Subcutaneous adipose tissue (tissue), 4 donors: ENCODE data around the gene TCF12. TPM values are rescaled to one million over a fixed set of nuclear protein-coding genes. Genes with fewer than 3 reads are reported as not detected.

ENCODE experiments used
- total RNA-seq, 4 donors: library from RNA; depleted of rRNA; stranded (reverse); fragments of >200 nt; gene quantifications; one replicate each; pipeline ENCODE4 v1.1.0, GENCODE V29; 2016
- TF ChIP-seq, protein P1 (sequence below): fragments of 450-650 bp; IDR thresholded peaks from one replicate; pipeline ENCODE4 v1.5.1; 2016; ENCODE audit warnings: low read depth, mild to moderate bottlenecking, control low read depth, antibody characterized with exemption, moderate library complexity

The TCF12 gene
- total RNA-seq, 4 donors from 2014 or later, result 138 to 171 (median 166) TPM

DNA sequence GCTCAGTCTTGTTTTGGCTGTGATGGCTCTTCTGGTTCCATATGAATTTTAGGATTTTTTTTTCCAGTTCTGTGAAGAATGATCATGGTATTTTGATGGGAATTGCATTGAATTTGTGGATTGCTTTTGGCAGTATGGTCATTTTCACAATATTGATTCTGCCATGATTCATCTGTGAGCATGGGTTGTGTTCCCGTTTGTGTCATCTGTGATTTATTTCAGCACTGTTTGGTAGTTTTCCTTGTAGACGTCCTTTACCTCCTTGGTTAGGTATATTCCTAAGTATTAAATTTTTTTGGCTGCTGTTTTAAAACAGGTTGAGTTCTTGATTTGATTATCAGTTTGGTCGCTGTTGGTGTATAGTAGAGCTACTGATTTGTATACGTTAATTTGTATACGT is 18.5 kb downstream of the TCF12 start:
- TF ChIP-seq, protein P1, sequence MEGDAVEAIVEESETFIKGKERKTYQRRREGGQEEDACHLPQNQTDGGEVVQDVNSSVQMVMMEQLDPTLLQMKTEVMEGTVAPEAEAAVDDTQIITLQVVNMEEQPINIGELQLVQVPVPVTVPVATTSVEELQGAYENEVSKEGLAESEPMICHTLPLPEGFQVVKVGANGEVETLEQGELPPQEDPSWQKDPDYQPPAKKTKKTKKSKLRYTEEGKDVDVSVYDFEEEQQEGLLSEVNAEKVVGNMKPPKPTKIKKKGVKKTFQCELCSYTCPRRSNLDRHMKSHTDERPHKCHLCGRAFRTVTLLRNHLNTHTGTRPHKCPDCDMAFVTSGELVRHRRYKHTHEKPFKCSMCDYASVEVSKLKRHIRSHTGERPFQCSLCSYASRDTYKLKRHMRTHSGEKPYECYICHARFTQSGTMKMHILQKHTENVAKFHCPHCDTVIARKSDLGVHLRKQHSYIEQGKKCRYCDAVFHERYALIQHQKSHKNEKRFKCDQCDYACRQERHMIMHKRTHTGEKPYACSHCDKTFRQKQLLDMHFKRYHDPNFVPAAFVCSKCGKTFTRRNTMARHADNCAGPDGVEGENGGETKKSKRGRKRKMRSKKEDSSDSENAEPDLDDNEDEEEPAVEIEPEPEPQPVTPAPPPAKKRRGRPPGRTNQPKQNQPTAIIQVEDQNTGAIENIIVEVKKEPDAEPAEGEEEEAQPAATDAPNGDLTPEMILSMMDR, result no peak

DNA sequence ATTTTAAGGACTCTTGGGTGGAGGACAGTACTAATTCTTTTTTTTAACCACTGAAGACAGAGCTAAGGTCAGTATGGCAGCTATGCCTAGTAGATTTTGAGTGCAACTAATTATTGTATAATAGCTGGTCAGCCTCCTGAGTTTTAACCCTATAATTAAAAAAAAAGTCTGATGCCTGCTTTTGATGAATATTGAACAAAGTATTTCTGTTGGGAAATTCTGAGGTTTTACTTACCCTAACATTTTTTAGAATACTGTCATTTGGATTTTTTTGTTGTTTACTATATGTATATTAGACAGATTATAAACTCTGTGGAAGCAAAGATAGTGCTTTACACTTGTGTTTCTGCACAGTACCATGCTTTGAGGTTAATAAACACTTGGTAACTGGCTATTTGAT is 20.8 kb downstream of the TCF12 start:
- TF ChIP-seq, protein P1, result no peak

DNA sequence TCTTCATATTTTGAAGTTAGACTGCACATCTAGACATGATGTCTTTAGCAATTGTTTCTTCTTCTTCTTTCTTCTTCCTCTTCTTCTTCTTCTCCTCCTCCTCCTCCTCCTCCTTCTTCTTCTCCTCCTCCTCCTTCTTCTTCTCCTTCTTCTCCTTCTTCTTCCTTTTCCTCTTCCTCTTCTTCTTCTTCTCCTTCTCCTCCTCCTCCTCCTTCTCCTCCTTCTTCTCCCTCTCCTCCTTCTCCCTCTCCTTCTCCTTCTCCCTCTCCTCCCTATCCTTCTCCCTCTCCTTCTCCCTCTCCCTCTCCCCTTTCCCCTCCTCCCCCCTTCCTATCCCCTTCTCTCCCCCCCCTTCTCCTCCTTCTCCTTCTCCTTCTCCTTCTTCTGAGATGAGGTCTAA is 21.9 kb downstream of the TCF12 start:
- TF ChIP-seq, protein P1, result no peak

DNA sequence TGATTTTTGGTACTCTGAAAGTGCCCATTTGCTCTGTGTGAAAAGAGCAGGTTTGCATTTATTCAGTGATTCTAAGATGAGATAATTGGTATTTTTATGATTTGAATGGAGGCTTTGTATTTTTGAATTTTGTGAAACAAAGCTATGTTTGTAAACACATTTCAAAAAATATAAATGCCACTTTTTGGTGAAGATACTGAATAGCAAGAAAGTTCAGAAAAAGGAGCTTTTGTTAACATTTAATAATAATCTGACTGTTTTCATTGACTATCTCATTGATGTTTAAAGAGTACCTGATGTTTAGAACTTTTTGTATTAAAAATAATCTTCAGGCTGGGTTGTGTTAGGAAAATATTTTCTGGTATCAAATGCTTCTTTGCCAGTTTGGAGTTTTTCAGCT is 23.7 kb downstream of the TCF12 start:
- TF ChIP-seq, protein P1, result no peak

DNA sequence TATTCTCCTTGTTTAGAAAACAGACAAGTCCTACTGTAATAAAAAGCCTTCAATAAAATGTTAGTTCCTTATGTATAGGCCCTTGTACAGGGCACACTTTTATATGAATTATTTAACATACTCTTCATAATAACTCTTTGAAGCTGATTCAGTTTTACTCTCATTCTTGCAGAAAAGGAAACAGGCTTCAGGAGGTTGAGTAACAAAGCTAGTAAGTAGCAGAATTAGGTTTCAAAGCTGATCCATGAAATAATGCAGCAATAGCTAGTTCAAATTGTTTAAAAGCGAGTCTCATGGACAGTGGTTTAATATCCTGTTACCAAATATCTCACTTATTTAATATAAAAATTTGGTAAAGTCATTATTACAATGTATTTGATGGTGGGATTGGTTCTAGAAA is 25.0 kb downstream of the TCF12 start:
- TF ChIP-seq, protein P1, result no peak

DNA sequence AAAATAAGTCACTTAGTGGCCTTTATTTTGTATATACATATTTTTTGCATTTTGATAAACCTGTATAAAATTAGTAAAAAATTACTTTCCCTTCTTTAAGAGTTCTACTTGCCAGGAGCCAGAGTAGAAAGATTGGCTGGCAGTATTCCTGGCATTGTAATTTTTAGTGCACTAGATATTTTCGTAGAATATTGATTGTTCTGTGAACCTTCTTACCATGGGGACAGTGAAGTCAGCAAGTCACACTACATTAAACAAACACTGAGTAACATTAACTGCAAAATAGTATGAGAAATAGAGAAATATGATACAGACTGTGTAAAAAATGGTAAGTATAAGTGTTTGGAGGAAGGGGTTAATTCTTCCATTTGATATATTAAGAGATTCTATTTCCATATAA is 26.0 kb downstream of the TCF12 start:
- TF ChIP-seq, protein P1, result no peak

DNA sequence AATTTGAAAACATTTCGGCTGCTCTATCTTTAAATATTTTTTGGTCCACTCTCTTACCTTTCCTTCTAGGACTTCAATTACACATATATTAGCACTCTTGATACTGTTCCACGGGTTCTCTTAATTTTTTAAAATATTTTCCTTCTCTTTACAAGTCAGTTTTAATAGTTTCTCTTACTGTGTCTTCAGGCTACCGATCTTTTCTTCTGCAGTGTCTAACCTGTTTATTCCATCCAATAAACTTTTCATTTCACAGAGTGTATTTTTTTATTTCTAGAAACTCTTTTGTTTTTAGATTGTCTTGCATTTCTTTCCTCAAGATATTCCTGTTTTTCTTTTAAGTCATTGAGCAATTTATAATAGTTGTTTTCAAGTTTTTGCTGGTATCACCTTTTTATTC is 27.7 kb downstream of the TCF12 start:
- TF ChIP-seq, protein P1, result no peak
